Amniotic epithelial cell (primary cell): ENCODE results near the gene METTL9.
A peak's percentile ranks its signal among the peaks of the same experiment; 100 is the strongest.
"Not testable (repeated sequence)": the region's sequence is repeated elsewhere in the genome, so short reads cannot be mapped to it uniquely, and the experiment has no call there.

Source experiments
- DNase-seq: peaks from one replicate; pipeline ENCODE4 v3.0.0-alpha.2; 2010; ENCODE audit warnings: low read depth

The METTL9 gene

GRCh38 chr16:21574372-21574771, 25.0 kb upstream of the METTL9 start:
- DNase-seq = no peak

- not testable (repeated sequence) for DNase-seq
Measured at GRCh38 chr16:21576323-21576722, 23.1 kb upstream of the METTL9 start.

- not testable (repeated sequence) for DNase-seq
Measured at GRCh38 chr16:21577487-21577886, 21.9 kb upstream of the METTL9 start.

- not testable (repeated sequence) for DNase-seq
Measured at GRCh38 chr16:21578311-21578710, 21.1 kb upstream of the METTL9 start.

GRCh38 chr16:21580131-21580530, 19.2 kb upstream of the METTL9 start:
- not testable (repeated sequence) for DNase-seq

- no peak for DNase-seq
Measured at GRCh38 chr16:21580807-21581206, 18.6 kb upstream of the METTL9 start.

- DNase-seq = no peak
Measured at GRCh38 chr16:21584817-21585216, 14.6 kb upstream of the METTL9 start.

GRCh38 chr16:21588593-21588992, 10.8 kb upstream of the METTL9 start:
- DNase-seq = not testable (repeated sequence)

- no peak for DNase-seq
Measured at GRCh38 chr16:21589551-21589950, 9.8 kb upstream of the METTL9 start.

GRCh38 chr16:21590287-21590686, 9.1 kb upstream of the METTL9 start:
- peak; percentile 35 for DNase-seq

- DNase-seq = peak; percentile 69
Measured at GRCh38 chr16:21590796-21591195, 8.6 kb upstream of the METTL9 start.

- no peak for DNase-seq
Measured at GRCh38 chr16:21592191-21592590, 7.2 kb upstream of the METTL9 start.

GRCh38 chr16:21593530-21594289, 5.7 kb upstream of the METTL9 start:
- DNase-seq = no peak

- no peak for DNase-seq
Measured at GRCh38 chr16:21597561-21598030, 1.8 kb upstream of the METTL9 start.

GRCh38 chr16:21598206-21598605, 1.2 kb upstream of the METTL9 start:
- DNase-seq = no peak

- no peak for DNase-seq
Measured at GRCh38 chr16:21598701-21599121, 666 bp upstream of the METTL9 start.

GRCh38 chr16:21600031-21600773, 825 bp downstream of the METTL9 start:
- peak; percentile 61 for DNase-seq

- DNase-seq = no peak
Measured at GRCh38 chr16:21602785-21603184, 3.4 kb downstream of the METTL9 start.

GRCh38 chr16:21603928-21604327, 4.6 kb downstream of the METTL9 start:
- peak; percentile 96 for DNase-seq

- not testable (repeated sequence) for DNase-seq
Measured at GRCh38 chr16:21605848-21606247, 6.5 kb downstream of the METTL9 start.

- DNase-seq = peak; percentile 92
Measured at GRCh38 chr16:21608639-21609328, 9.4 kb downstream of the METTL9 start.

GRCh38 chr16:21610006-21610544, 10.7 kb downstream of the METTL9 start:
- no peak for DNase-seq
